ENCODE results near the gene SNX12. TPM values are rescaled to one million over a fixed set of nuclear protein-coding genes. Genes with fewer than 3 reads are reported as not detected.
"Not testable (repeated sequence)": the region's sequence is repeated elsewhere in the genome, so short reads cannot be mapped to it uniquely, and the experiment has no call there.

The SNX12 gene
- total RNA-seq, 1 experiment from 2014 or later: 105 TPM

GRCh38 chrX:71057848-71058530 lies 10.1 kb downstream of the SNX12 start:
- H3K36me3 ChIP-seq: peaks cover 37% of the 10 kb centered on the region
- no peaks in the 10 kb centered on the region for H3K27me3 ChIP-seq
- no peak overlapping the region for H3K4me3 ChIP-seq
- H3K4me1 ChIP-seq: peaks cover 4% of the 10 kb centered on the region; the same call in 1 of the 2 replicates
- no peak for DNase-seq
- H3K27ac ChIP-seq: no peak overlapping the region
- no peaks in the 10 kb centered on the region for H3K9me3 ChIP-seq (replicated peaks)

- H3K4me3 ChIP-seq: no peak overlapping the region
- DNase-seq: no peak
- no peaks in the 10 kb centered on the region for H3K27me3 ChIP-seq
- H3K36me3 ChIP-seq: peaks cover 28% of the 10 kb centered on the region
- H3K9me3 ChIP-seq (replicated peaks): no peaks in the 10 kb centered on the region
- peaks cover 4% of the 10 kb centered on the region; the same call in 1 of the 2 replicates for H3K4me1 ChIP-seq
- H3K27ac ChIP-seq: no peak overlapping the region
These were observed 11.3 kb downstream of the SNX12 start for GRCh38 chrX:71056867-71057266.

GRCh38 chrX:71053217-71053621 lies 14.9 kb downstream of the SNX12 start:
- DNase-seq: no peak
- Histone ChIP-seq H3K27me3 (no peaks in the 10 kb centered on the region), H3K9me3 (replicated peaks) (no peaks in the 10 kb centered on the region), H3K4me3 (no peak overlapping the region), H3K27ac (no peak overlapping the region), H3K4me1 (peaks cover 4% of the 10 kb centered on the region; the same call in 1 of the 2 replicates), H3K36me3 (peaks cover 2% of the 10 kb centered on the region)

- H3K27ac ChIP-seq: no peak overlapping the region
- no peak for DNase-seq
- peaks cover 4% of the 10 kb centered on the region; the same call in 1 of the 2 replicates for H3K4me1 ChIP-seq
- no peak overlapping the region for H3K4me3 ChIP-seq
- H3K9me3 ChIP-seq (replicated peaks): no peaks in the 10 kb centered on the region
- peaks cover 2% of the 10 kb centered on the region; the same call in 1 of the 2 replicates for H3K36me3 ChIP-seq
- H3K27me3 ChIP-seq: no peaks in the 10 kb centered on the region
These were observed 15.4 kb downstream of the SNX12 start for GRCh38 chrX:71052721-71053120.

GRCh38 chrX:71047891-71048290 lies 20.2 kb downstream of the SNX12 start:
- H3K27me3 ChIP-seq; H3K4me3 ChIP-seq; H3K9me3 ChIP-seq (replicated peaks); DNase-seq; H3K27ac ChIP-seq; H3K36me3 ChIP-seq; H3K4me1 ChIP-seq: not testable (repeated sequence)

GRCh38 chrX:71017396-71017939 lies 50.7 kb downstream of the SNX12 start:
- Histone ChIP-seq H3K27me3 (no peaks in the 10 kb centered on the region), H3K4me1 (no peaks in the 10 kb centered on the region), H3K4me3 (no peak overlapping the region), H3K9me3 (replicated peaks) (no peaks in the 10 kb centered on the region), H3K27ac (no peak overlapping the region), H3K36me3 (no peaks in the 10 kb centered on the region)
- peak in 1 of 2 experiments; percentile 2 for DNase-seq

Other genes with a start within 250 kb of the SNX12 start
- 0.08 and 0.23 TPM in 2 replicates for gene TEX11, start 159.6 kb downstream of the SNX12 start, total RNA-seq (2014; rRNA removed; shearing (Covaris generic))
- 17.9 and 20.1 TPM in 2 replicates for gene SLC7A3, start 137.2 kb downstream of the SNX12 start, total RNA-seq (2014; rRNA removed; shearing (Covaris generic))
- gene FOXO4, start 27.5 kb upstream of the SNX12 start, total RNA-seq (2014; rRNA removed; shearing (Covaris generic)): 10.9 and 11.0 TPM in 2 replicates
- gene CXorf65, start 38.4 kb upstream of the SNX12 start, total RNA-seq (2014; rRNA removed; shearing (Covaris generic)): 0.25 and 0.28 TPM in 2 replicates
- 0.10 TPM in 1 of 2 replicates, not detected in the other for gene IL2RG, start 43.2 kb upstream of the SNX12 start, total RNA-seq (2014; rRNA removed; shearing (Covaris generic))
- gene MED12, start 50.3 kb upstream of the SNX12 start, total RNA-seq (2014; rRNA removed; shearing (Covaris generic)): 39.8 and 44.3 TPM in 2 replicates
- gene NLGN3, start 76.5 kb upstream of the SNX12 start, total RNA-seq (2014; rRNA removed; shearing (Covaris generic)): 0.58 and 0.95 TPM in 2 replicates
- 1.1 and 1.2 TPM in 2 replicates for gene GJB1, start 154.9 kb upstream of the SNX12 start, total RNA-seq (2014; rRNA removed; shearing (Covaris generic))
- gene ZMYM3, start 185.8 kb upstream of the SNX12 start, total RNA-seq (2014; rRNA removed; shearing (Covaris generic)): 46.6 and 49.9 TPM in 2 replicates
- 896 and 933 TPM in 2 replicates for gene NONO, start 215.3 kb upstream of the SNX12 start, total RNA-seq (2014; rRNA removed; shearing (Covaris generic))
- 4.5 and 5.0 TPM in 2 replicates for gene ITGB1BP2, start 233.4 kb upstream of the SNX12 start, total RNA-seq (2014; rRNA removed; shearing (Covaris generic))

All from SJCRH30 (cell line).